IMR-90 (cell line): ENCODE data around the gene CDHR3.

Experiments used
- CEBPB ChIP-seq: IDR thresholded peaks from 2 replicates; pipeline ENCODE4 v1.6.1; 2012; ENCODE audit warnings: low read depth, low read length, improper control_type of control experiment
- CTCF ChIP-seq: conservative IDR thresholded peaks from 2 replicates; pipeline ENCODE4 v1.5.1; 2012; ENCODE audit warnings: mild to moderate bottlenecking, low read depth, low read length, improper control_type of control experiment
- ELK1 ChIP-seq: fragments of 150-350 bp; IDR thresholded peaks from 2 replicates; pipeline ENCODE4 v1.6.1; 2016; ENCODE audit warnings: low read depth, mild to moderate bottlenecking, low read length, moderate library complexity, borderline replicate concordance
- FOS ChIP-seq: fragments of 150-350 bp; IDR thresholded peaks from 2 replicates; pipeline ENCODE4 v1.6.1; 2016; ENCODE audit warnings: low read depth, low read length
- POLR2A ChIP-seq: IDR thresholded peaks from 2 replicates; pipeline ENCODE4 v1.6.1; 2012; ENCODE audit warnings: mild to moderate bottlenecking, low read depth, low read length
- RAD21 ChIP-seq: IDR thresholded peaks from 2 replicates; pipeline ENCODE4 v1.6.1; 2012; ENCODE audit warnings: low read length, improper control_type of control experiment
- SMC3 ChIP-seq: fragments of 150-350 bp; IDR thresholded peaks from 2 replicates; pipeline ENCODE4 v1.6.1; 2016; ENCODE audit warnings: low read depth, mild to moderate bottlenecking, antibody characterized with exemption, low read length, moderate library complexity
- USF2 ChIP-seq: fragments of 150-350 bp; IDR thresholded peaks from 2 replicates; pipeline ENCODE4 v1.6.1; 2017; ENCODE audit warnings: mild to moderate bottlenecking, antibody characterized with exemption, low read length, low read depth

- TF ChIP-seq CTCF, result no peak
- TF ChIP-seq CEBPB, result no peak
- no peak for TF ChIP-seq POLR2A
- no peak for TF ChIP-seq FOS
- no peak for TF ChIP-seq SMC3
- TF ChIP-seq ELK1, result no peak
- TF ChIP-seq USF2, result no peak
- TF ChIP-seq RAD21, result no peak
Measured at GRCh38 chr7:105987046-105987445, 24.0 kb downstream of the CDHR3 start.
